Right renal pelvis (tissue), 4 donors: Measurements from ENCODE around the gene TMEM179. TPM values are rescaled to one million over a fixed set of nuclear protein-coding genes. Genes with fewer than 3 reads are reported as not detected.

ENCODE experiments used
- DNase-seq, 4 donors: peaks; one replicate each; pipeline ENCODE4 v3.0.0-alpha.2; 2013; ENCODE audit warnings: low read depth in 4 of 4, low spot score in 3 of 4, missing footprints in 1 of 4
- polyA plus RNA-seq, 4 donors: library from polyadenylated mRNA; unstranded; fragments of 120-200 nt; gene quantifications; one replicate each; pipeline ENCODE4 v1.2.1, GENCODE V29; 2013; ENCODE audit not compliant: insufficient read length in 4 of 4

TMEM179 gene
- polyA plus RNA-seq, 4 donors = 0.87 to 1.6 (median 1.2) TPM

DNA sequence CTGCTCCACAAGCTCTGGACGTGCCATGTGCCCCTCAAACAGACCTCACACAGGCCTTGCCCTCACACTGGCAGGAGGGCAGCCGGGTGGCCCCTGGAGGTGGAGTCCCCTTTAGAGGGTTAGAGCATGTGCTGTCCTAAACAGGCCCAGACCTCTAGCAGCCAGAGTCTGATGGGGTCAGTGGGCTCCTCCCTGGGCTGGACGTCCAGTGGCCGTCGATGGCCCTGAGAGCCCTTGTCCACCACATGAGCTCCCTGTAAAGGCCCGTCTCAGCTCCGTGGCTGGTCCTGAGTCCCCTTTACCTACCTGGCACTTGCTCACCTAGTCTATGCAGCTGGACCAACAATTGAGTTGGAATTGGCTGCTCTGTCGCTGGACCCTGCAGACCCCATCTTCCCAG, 3.8 kb downstream of the TMEM179 start:
- no peak for DNase-seq

DNA sequence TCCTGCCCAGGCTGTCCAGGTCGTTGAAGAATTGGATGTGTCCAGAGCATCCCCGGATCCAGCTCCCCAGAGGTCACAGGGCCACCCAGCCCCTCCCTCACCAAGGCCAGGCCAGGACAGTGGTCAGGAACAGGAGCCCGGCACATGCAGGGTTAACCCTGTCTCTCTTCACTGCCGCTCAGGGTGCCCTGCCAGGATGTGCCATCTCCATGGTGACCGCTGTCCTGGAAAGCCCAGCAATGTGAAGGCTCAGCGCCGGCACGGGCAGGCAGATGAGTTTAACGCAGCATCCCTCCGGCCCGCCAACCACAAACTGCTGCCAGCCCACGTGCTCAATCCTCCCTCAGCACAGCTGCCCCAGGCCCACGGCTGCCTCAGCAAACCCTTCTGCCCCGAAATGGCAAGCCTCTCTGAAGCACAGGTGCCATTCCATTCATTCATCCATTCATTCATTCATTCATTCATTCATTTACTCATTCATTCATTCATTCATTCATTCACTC, 4.4 kb downstream of the TMEM179 start:
- no peak for DNase-seq

- DNase-seq = no peak
Observed at GRCh38 chr14:104599446-104599845, 5.1 kb downstream of the TMEM179 start.

DNA sequence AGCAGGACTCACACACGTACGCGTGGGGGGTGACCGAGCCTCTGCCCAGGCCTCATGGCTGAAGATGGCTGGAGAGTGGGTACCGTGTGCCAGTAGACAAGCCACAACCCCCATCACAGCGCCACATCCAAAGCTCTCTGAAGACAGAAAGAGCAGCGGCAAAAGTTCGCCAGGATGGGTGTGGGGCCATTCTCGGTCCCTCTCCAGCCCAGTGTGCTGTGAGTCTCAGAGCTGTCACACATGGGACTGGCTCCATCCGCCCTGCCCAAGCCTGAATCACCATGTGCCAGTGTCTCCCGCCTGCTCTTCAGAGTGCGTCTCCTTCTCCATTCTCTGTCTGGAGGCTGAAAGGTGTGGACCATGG, 5.7 kb downstream of the TMEM179 start:
- no peak for DNase-seq

DNA sequence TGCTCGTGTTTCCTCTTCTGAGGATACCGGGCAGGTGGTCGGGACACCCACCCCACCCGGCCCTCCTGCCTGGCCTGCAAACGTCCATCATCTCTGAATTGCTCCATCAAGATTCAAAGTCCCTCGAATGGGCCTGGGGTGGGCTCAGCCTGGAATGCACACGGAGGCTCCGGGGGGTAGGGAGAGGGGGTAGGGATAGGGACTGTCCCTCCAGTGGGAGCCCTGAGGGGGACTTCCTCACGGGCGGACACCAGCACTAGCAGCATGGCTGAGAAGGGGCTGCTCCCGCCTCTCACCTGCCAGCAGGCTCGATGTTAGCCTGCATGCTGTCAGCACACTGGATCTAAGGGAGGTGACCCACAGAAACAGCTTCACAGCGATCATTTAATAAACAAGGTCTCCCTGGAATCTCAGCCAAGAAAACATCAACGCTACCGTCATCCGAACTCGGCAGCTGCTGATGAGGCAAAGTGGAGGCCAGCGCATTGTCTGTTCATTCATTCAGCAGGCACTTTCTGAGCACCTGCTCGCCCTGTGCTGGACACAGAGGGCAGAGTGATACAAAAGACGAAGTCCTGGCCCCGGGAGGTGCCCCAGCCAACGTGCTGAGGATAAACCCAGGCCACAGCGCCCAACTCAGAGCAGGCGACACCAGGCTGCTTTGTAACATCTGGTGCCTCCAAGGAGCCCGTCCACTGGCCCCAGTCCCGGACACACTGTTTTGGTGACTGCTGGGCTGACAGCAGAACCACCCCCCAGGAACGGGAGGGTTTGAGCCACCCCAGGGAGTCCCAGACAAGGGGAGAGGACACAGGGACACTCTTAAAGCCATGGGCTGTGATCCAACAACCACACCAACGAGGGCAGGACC, 6.3 kb downstream of the TMEM179 start:
- no peak for DNase-seq

DNA sequence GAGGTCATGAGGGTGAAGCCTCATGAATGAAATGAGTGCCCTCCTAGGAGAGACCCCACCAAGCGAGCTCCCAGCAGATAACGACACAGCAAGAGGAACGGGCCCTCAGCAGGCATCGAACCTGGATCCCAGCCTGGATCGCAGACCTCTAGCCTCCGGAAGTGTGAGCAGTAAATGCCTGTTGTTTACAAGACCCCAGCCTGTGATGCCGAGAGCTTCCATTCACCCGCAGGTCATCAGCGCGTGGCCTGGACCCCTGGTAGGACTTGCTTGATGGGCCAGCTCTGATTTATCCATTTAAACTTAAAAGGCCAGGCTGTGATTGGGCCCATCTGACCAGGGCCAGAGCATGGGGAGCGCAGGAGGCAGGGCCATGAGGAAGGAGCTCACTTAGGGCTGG, 7.0 kb downstream of the TMEM179 start:
- DNase-seq = no peak

- DNase-seq = no peak
Observed at GRCh38 chr14:104596927-104597351, 7.6 kb downstream of the TMEM179 start.

- no peak for DNase-seq
Observed at GRCh38 chr14:104596451-104596918, 8.1 kb downstream of the TMEM179 start.

DNA sequence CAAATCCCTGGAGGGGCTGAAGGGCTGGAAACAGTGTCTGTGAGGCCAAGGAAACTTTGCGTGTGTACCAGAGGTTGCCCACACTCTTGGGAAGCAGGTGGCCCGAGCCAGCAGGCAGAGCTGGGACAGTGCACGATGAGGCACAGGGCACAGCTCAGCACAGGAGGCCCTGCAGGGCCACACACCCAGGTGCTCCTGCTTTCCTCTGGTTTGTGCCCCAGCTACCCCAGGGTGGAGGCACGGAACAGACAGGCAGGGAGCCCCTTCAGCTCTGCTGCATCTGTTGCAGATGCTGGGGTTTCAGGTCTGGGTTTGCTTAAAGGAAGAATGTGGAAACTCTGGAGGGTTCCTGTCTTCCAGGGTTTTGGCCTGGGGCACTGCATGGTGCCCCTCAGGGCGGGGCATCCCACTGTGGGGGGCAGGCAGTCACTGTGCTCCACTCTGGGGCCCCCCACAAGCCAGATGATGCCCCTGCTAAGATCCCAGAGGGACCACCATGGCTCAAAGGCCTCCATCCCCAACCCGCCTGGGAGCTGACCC, 8.6 kb downstream of the TMEM179 start:
- DNase-seq = no peak

DNA sequence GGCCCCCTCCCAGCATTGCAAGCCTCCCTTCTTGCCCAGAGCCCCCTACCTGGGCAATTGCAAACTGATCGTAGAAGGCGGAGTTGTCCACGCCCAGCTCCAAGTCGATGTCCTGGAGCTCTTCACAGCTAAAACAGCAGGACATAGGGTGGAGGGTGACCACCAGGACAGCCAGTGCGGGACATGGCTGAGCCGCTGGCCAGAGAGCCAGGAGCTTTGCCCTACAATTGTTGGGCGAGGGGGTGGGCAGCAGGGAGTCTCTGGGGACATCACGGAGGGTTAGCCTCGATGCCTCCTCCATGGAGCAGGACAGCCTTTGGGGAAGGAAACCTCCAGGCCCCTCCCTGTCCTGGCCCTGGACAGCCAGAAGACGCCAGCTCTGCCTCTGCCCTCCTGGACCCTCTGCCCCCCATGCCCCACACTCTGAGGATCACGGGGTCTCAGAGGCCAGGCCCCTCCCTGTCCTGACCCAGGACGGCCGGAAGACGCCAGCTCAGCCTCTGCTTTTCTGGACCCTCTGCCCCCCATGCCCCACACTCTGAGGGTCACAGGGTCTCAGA, 9.4 kb downstream of the TMEM179 start:
- DNase-seq = no peak

GRCh38 chr14:104594310-104595046, 10.1 kb downstream of the TMEM179 start:
- DNase-seq = no peak

DNA sequence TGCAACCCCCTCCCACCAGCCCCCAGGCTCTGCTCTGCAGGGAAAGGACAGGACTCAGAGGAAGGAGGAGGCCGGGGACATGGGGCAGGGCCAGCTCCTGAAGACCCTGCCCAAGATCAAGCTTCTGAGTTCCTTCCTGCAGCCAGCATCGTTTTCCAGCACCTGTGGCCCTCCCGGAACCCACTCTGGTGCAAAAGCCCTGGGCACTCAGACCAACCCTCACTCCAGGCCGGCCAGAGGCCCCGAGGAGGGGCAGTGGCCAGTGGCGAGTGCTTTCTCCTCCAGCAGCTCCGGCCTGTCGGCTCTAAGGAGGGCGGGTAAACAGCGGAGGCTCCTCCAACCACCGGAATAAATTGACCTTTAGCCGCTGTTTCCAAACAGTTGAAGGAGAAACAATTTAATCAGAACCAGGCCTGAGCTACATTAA, 10.8 kb downstream of the TMEM179 start:
- no peak for DNase-seq

DNA sequence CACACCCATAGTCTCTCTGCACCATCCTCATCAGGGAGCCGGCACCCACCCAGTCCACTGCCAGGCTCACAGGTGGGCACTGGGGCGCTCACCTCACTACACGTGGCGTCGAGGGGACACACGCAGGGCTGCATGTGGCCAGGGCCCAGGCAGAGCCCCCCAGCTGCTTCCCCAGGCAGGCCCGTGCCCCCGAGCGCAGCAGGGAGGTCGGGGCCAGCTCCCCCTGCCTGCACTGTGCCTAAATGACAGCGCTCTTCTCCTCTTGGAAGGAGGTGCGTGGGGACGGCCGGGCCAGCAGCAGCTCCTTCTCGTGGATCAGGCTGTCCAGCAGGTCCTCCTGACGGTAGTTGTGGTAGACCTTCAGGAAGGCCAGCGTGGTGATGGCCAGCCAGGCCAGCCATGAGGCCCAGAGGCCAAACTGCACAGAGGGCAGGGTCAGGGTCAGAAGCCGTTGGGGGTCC, 11.3 kb downstream of the TMEM179 start:
- DNase-seq = no peak

- DNase-seq = no peak
Observed at GRCh38 chr14:104592785-104593184, 11.8 kb downstream of the TMEM179 start.

DNA sequence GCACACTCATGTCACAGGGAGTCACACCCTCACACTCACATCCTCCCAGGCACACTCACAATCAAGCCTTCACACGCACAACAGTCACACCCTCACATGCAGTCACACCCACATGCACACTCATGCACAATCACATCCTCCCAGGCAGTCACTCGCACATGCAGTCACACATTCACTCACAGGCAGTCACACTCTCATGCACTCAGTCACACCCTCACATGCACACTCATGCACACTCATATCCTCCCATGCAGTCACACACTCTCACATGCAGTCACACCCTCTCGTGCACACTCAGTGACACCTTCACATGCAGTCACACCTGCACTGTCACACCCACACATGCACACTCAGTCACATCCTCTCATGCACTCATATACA, 12.3 kb downstream of the TMEM179 start:
- no peak for DNase-seq

DNA sequence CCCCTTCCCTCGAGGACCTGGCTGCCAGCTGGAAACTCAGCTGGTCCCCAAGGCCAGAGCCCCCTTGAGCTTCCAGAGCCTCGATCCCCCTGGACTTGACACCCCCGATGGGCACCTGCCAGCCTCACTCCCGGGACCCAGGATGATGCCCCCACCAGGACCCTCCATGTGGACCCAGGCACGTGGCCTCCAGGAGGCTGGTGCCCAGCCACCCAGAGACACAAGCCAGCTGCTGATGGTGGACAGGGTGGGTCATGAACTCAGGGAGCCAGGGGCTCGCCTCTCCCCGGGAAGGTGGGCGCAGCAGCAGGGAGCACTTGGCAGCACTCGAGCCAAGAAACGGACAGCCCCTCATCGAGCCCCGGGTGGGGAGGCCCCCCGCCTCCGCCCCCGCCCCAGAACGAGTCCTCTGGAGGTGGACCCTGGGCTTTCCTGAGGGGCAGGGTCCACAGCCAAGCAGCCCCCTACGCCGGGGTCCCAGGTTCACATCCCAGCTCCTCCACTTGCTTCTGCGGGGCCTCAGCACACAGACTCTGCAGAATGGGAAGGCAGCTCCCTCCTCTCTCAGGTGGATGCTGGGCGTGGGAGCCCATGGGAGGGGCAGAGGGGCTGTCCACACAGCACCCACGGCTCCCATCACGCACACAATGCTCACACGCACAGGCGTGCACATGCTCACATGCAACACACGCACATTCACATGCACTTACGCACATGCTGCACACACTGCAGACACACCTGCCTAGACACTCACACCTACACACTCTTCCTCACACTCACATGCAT, 12.9 kb downstream of the TMEM179 start:
- DNase-seq = no peak

- no peak for DNase-seq
Observed at GRCh38 chr14:104591031-104591430, 13.5 kb downstream of the TMEM179 start.

- DNase-seq = no peak
Observed at GRCh38 chr14:104590240-104590965, 14.2 kb downstream of the TMEM179 start.
